ENCODE measurements around the gene DAAM2. TPM values are rescaled to one million over a fixed set of nuclear protein-coding genes. Genes with fewer than 3 reads are reported as not detected.

The DAAM2 gene
- total RNA-seq, 2 donors from 2014 or later = 10.1 to 12.2 TPM

DNA sequence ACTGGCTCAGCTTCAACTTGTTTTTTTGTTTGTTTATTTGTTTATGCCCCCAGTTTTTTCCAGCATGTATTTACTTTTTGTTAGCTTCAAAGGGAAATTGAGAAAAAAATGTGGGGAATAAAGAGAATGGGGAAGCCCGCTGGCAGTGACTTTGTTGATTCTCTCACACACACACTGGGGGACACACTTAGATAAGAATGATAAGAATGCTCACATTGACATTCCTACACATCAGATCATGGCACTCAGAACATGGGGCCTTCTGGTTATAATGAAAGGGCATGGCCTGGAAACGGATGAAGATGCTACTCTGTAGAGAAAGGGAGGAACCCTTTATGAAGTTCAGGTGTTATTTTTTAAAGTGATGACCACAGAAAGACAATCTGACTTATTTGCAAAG, 15.6 kb upstream of the DAAM2 start:
- Histone ChIP-seq H3K27ac (no peak overlapping the region), H3K36me3 (replicated peaks in 1 of 2; ENCODE audit: insufficient read depth in 1 of 2, low read depth in 2 of 2) (no peaks in the 10 kb centered on the region), H3K27me3 (no peaks in the 10 kb centered on the region), H3K4me1 (no peaks in the 10 kb centered on the region), H3K4me3 (no peak overlapping the region), H3K9me3 (no peaks in the 10 kb centered on the region)
- WGBS, 2 donors = 66 to 80% methylated on average over 2 of the region's 2 CpGs
- ATAC-seq = no peak
- no peak for TF ChIP-seq POLR2A (IDR thresholded peaks at IDR 0.05)
- TF ChIP-seq, protein P1, sequence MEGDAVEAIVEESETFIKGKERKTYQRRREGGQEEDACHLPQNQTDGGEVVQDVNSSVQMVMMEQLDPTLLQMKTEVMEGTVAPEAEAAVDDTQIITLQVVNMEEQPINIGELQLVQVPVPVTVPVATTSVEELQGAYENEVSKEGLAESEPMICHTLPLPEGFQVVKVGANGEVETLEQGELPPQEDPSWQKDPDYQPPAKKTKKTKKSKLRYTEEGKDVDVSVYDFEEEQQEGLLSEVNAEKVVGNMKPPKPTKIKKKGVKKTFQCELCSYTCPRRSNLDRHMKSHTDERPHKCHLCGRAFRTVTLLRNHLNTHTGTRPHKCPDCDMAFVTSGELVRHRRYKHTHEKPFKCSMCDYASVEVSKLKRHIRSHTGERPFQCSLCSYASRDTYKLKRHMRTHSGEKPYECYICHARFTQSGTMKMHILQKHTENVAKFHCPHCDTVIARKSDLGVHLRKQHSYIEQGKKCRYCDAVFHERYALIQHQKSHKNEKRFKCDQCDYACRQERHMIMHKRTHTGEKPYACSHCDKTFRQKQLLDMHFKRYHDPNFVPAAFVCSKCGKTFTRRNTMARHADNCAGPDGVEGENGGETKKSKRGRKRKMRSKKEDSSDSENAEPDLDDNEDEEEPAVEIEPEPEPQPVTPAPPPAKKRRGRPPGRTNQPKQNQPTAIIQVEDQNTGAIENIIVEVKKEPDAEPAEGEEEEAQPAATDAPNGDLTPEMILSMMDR (IDR thresholded peaks at IDR 0.05) = no peak
- intact Hi-C loops (cut with DNase I) = no loop called here
- DNase-seq = no peak

DNA sequence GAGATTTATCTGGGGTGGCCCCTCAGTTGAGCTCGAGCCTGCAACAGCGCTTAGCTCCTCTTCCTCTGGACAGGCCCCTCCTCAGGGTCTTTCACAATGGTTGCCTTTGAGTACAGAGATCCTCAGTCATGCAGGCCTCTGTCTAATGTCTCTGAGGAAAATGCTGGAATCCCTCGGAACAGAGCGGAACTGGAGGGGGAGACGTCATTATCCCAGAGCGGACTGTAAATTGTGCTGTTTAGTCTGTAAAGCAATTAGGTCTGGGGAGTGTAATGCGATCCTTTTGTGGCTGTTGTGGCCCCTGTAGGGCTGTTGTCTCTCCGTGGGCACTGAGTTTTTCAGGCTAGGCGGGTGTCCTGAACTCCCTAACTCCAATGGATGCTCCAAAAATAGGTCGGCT, 15.0 kb upstream of the DAAM2 start:
- Histone ChIP-seq H3K4me3 (no peak overlapping the region), H3K9me3 (no peaks in the 10 kb centered on the region), H3K4me1 (no peaks in the 10 kb centered on the region), H3K27me3 (no peaks in the 10 kb centered on the region), H3K27ac (no peak overlapping the region), H3K36me3 (replicated peaks in 1 of 2; ENCODE audit: insufficient read depth in 1 of 2, low read depth in 2 of 2) (no peaks in the 10 kb centered on the region)
- no peak for TF ChIP-seq POLR2A (IDR thresholded peaks at IDR 0.05)
- TF ChIP-seq, protein P1 (IDR thresholded peaks at IDR 0.05) = no peak
- ATAC-seq (no peak), DNase-seq (no peak)
- 81 to 83% methylated on average over 7 to 10 of the region's 10 CpGs for WGBS, 2 donors
- intact Hi-C loops (cut with DNase I) = no loop called here

DNA sequence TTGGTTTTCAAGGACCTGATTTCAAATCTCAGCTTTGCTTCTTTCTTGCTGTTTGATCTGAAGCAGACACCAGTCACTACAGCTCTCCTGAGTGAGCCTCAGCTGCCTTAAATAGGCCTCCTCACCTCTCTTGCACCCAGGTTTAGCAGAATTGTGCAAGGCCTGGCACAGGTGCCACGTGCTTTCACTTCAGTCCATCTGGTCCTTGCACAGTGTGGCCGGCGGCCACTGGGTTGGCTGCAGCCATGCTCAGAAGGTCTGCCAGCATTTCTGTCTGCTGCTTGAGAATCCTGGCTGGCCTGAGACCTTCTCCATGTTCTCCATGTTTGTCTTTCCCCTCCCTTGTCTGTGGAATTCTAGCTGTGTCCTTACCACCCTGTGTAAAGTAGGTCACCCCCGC, 14.5 kb upstream of the DAAM2 start:
- H3K4me3 ChIP-seq = no peak overlapping the region
- H3K4me1 ChIP-seq = no peaks in the 10 kb centered on the region
- WGBS, 2 donors = 87% methylated on average over 4 of the region's 4 CpGs
- H3K9me3 ChIP-seq = no peaks in the 10 kb centered on the region
- DNase-seq = no peak
- intact Hi-C loops (cut with DNase I) = no loop called here
- H3K27ac ChIP-seq = no peak overlapping the region
- no peak for ATAC-seq
- TF ChIP-seq, protein P1 (IDR thresholded peaks at IDR 0.05) = no peak
- no peak for TF ChIP-seq POLR2A (IDR thresholded peaks at IDR 0.05)
- no peaks in the 10 kb centered on the region for H3K27me3 ChIP-seq
- no peaks in the 10 kb centered on the region for H3K36me3 ChIP-seq (replicated peaks in 1 of 2; ENCODE audit: insufficient read depth in 1 of 2, low read depth in 2 of 2)

DNA sequence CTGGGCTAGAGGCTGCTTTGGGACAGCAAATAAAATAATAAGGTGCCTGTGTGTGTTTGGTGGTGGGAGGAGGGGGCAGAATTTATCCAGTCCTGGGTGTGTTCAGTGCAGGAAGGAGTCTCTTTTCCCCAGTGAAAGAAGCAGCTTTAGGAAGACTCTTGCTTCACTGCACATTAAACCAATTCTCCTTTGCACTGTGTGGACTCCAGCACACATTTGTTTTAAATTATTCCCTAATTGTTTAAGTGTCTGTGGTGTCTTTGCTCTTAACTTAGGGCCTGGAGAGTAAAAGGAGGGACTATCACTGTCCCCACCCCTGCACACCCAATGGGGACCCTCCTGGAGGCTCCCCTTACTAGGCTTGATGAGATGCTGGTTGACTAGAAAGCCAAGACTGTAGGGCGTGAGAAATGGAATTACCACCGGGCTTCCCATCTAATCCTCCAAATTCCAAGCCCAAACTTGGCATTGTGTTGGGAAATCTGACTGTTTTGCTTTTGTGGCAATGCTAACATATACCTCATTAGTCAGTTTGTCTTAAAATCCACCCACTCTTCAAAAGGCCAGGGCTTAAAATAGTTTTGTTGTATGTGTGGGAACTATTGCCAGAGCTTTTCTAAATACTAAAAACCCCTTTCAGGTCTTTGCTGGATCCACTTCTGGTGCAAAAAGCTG, 13.5 kb upstream of the DAAM2 start:
- H3K4me1 ChIP-seq = no peaks in the 10 kb centered on the region
- DNase-seq = no peak
- no peaks in the 10 kb centered on the region for H3K27me3 ChIP-seq
- H3K36me3 ChIP-seq (replicated peaks in 1 of 2; ENCODE audit: insufficient read depth in 1 of 2, low read depth in 2 of 2) = no peaks in the 10 kb centered on the region
- no peak for ATAC-seq
- intact Hi-C loops (cut with DNase I) = no loop called here
- no peak overlapping the region for H3K27ac ChIP-seq
- no peak overlapping the region for H3K4me3 ChIP-seq
- 72 to 84% methylated on average over 2 of the region's 2 CpGs for WGBS, 2 donors
- TF ChIP-seq POLR2A (IDR thresholded peaks at IDR 0.05) = no peak
- TF ChIP-seq, protein P1 (IDR thresholded peaks at IDR 0.05) = no peak
- H3K9me3 ChIP-seq = no peaks in the 10 kb centered on the region

DNA sequence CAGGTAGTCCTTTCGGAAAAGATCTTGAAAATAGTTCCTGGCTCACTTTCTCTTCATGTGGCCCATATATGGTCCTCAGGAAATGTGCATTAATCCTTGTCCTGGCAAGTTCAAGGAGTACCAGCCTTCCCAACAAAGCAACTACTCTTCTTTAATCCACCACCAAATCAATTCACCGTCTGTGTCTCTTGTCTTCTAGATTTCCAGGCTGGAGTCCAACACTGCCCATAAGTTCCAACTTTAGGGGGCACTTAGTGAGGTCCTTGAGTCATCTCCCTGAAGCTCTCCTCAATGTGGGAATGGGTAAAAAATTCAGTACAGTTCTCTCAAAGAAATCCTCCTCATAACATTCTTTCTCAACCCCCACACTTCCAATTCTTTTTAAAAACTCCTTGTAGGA, 6.9 kb upstream of the DAAM2 start:
- Histone ChIP-seq H3K27ac (no peak overlapping the region), H3K27me3 (no peaks in the 10 kb centered on the region), H3K36me3 (replicated peaks in 1 of 2; ENCODE audit: insufficient read depth in 1 of 2, low read depth in 2 of 2) (no peaks in the 10 kb centered on the region), H3K9me3 (no peaks in the 10 kb centered on the region), H3K4me3 (no peak overlapping the region), H3K4me1 (no peaks in the 10 kb centered on the region)
- intact Hi-C loops (cut with DNase I) = no loop called here
- TF ChIP-seq POLR2A (IDR thresholded peaks at IDR 0.05) = no peak
- TF ChIP-seq, protein P1 (IDR thresholded peaks at IDR 0.05) = no peak
- ATAC-seq = no peak
- WGBS, 2 donors = 70 to 84% methylated on average over 2 of the region's 2 CpGs
- DNase-seq = no peak

All from body of pancreas (tissue), 4 donors.